ENCODE measurements around the gene RFX1. TPM values are rescaled to one million over a fixed set of nuclear protein-coding genes. Genes with fewer than 3 reads are reported as not detected.
"Not testable (repeated sequence)": the region's sequence is repeated elsewhere in the genome, so short reads cannot be mapped to it uniquely, and the experiment has no call there.

Gene RFX1
- total RNA-seq, 1 donor from 2014 or later, result 3.3 TPM

- intact Hi-C loops (cut with DNase I), result no loop called here
- TF ChIP-seq CTCF (IDR thresholded peaks at IDR 0.05), result no peak
- no peak overlapping the region for H3K4me3 ChIP-seq
- DNase-seq (ENCODE audit: low spot score in 2 of 2), result no peak
- H3K27ac ChIP-seq, result no peak overlapping the region
- no peaks in the 10 kb centered on the region for H3K36me3 ChIP-seq
- H3K27me3 ChIP-seq, result no peaks in the 10 kb centered on the region
- no peaks in the 10 kb centered on the region for H3K4me1 ChIP-seq
- H3K9me3 ChIP-seq, result no peaks in the 10 kb centered on the region
Measured at GRCh38 chr19:14022469-14022868, 16.3 kb upstream of the RFX1 start.

GRCh38 chr19:14021474-14021873 lies 15.4 kb upstream of the RFX1 start:
- H3K4me1 ChIP-seq, result no peaks in the 10 kb centered on the region
- TF ChIP-seq CTCF (IDR thresholded peaks at IDR 0.05), result no peak
- H3K36me3 ChIP-seq, result no peaks in the 10 kb centered on the region
- no peak overlapping the region for H3K27ac ChIP-seq
- H3K9me3 ChIP-seq, result no peaks in the 10 kb centered on the region
- no peak for DNase-seq (ENCODE audit: low spot score in 2 of 2)
- no peak overlapping the region for H3K4me3 ChIP-seq
- intact Hi-C loops (cut with DNase I), result no loop called here
- no peaks in the 10 kb centered on the region for H3K27me3 ChIP-seq

- DNase-seq (ENCODE audit: low spot score in 2 of 2); H3K9me3 ChIP-seq; H3K27ac ChIP-seq; H3K27me3 ChIP-seq; H3K4me1 ChIP-seq; intact Hi-C loops (cut with DNase I); H3K4me3 ChIP-seq; H3K36me3 ChIP-seq: not testable (repeated sequence)
Measured at GRCh38 chr19:14019739-14020138, 13.6 kb upstream of the RFX1 start.

GRCh38 chr19:14019100-14019499 lies 13.0 kb upstream of the RFX1 start:
- Histone ChIP-seq H3K27ac (no peak overlapping the region), H3K4me3 (no peak overlapping the region), H3K36me3 (no peaks in the 10 kb centered on the region), H3K9me3 (no peaks in the 10 kb centered on the region), H3K27me3 (no peaks in the 10 kb centered on the region), H3K4me1 (no peaks in the 10 kb centered on the region)
- no peak for DNase-seq (ENCODE audit: low spot score in 2 of 2)
- TF ChIP-seq CTCF (IDR thresholded peaks at IDR 0.05), result no peak
- intact Hi-C loops (cut with DNase I), result no loop called here

GRCh38 chr19:14015524-14016035 lies 9.5 kb upstream of the RFX1 start:
- no peaks in the 10 kb centered on the region for H3K36me3 ChIP-seq
- no peaks in the 10 kb centered on the region for H3K9me3 ChIP-seq
- H3K4me3 ChIP-seq, result no peak overlapping the region
- intact Hi-C loops (cut with DNase I), result no loop called here
- no peaks in the 10 kb centered on the region for H3K4me1 ChIP-seq
- no peaks in the 10 kb centered on the region for H3K27me3 ChIP-seq
- no peak overlapping the region for H3K27ac ChIP-seq
- DNase-seq (ENCODE audit: low spot score in 2 of 2), result no peak
- TF ChIP-seq CTCF (IDR thresholded peaks at IDR 0.05), result no peak

GRCh38 chr19:14012378-14012915 lies 6.3 kb upstream of the RFX1 start:
- no peak for TF ChIP-seq CTCF (IDR thresholded peaks at IDR 0.05)
- intact Hi-C loops (cut with DNase I), result no loop called here
- Histone ChIP-seq H3K4me3 (no peak overlapping the region), H3K9me3 (no peaks in the 10 kb centered on the region), H3K27ac (no peak overlapping the region), H3K4me1 (no peaks in the 10 kb centered on the region), H3K36me3 (no peaks in the 10 kb centered on the region), H3K27me3 (no peaks in the 10 kb centered on the region)
- DNase-seq (ENCODE audit: low spot score in 2 of 2), result no peak
